Measurements from ENCODE around the gene NME1. TPM values are rescaled to one million over a fixed set of nuclear protein-coding genes. Genes with fewer than 3 reads are reported as not detected.

The NME1 gene
- 608 to 756 TPM (median 701 TPM) in 5 replicates for total RNA-seq (2022; extraction: Qiagen RNA extraction; ENCODE audit: low read depth)

GRCh38 chr17:51153210-51154072 is at the start of gene NME1:
Gene NME1 (plus strand): TSS chr17:51153559. CDS start chr17:51155655, 2,096 bp downstream.

DNA sequence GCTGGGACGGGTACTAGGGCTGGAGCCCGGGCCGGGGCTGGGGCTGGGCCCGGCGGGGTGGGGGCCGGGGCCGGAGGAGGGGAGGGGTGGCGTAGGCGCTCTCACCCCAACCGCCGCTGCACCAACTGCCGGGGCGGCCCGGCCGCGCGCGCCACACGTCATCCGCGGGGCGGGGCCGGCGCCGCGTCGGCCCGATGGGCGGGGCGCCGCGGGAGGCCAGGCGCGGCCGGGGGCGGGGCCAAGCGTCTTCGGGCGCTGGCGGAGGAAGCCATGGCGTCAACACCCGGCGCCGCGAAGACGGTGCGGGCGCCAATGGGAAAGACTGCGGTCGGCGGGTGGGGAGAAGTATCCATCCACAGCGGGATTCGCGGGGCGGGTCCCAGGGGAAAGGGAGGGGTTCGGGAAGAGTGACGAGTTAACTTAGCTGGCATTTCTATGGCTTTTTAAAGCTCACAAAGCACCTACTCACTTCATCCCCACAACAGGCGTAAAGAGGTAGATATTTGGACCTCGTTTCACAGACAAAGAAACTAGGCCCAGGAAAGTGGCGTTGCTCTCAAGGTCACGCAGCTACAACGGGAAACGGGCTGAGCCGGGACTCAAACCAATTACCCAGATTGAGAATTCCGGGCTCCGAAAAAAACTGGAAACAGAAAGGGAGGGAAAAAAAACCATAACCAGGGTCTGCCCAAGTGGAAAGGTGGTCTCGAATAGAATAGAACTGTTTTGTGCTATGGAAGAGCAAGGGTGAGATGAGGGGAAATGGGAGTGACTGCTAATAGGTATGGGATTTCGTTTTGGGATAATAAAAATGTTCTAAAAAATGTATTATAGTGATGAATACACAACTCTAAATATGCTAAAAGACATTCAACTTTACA is 32.4 kb upstream of the NME1 start, which contains the start of gene SPAG9:
TSS of gene SPAG9 (minus strand) at position 130 of the 881 bp plus-strand sequence. CDS start 212 bp downstream, outside the sequence.

DNA sequence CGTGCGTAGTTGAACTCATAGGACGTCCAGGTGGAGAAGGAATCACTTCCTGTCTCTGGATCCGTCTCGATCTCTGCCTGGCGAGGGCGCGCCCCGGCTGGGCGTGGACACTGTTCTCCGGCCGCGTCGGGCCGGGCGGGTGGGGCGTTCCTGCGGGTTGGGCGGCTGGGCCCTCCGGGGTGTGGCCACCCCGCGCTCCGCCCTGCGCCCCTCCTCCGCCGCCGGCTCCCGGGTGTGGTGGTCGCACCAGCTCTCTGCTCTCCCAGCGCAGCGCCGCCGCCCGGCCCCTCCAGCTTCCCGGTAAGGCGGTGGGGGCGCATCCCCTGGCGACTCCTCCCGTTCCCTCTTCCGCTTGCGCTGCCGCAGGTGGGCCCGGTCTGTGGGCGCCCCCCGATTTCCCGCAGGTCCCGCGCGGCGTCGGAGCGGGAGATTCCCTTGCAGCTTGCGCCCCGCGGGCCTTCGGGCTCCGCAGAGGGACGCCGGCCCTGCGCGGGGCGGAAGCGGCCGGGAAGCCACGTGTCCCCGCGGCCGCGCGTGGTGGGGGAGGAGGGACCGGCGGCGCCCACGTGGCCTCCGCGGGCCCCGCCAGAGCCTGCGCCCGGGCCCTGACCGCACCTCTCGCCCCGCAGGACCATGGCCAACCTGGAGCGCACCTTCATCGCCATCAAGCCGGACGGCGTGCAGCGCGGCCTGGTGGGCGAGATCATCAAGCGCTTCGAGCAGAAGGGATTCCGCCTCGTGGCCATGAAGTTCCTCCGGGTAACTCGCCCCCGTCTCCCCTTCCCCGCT is 13.0 kb downstream of the NME1 start, which contains the start of gene NME2:
TSS of gene NME2 (plus strand) at position 214 of the 789 bp plus-strand sequence. CDS start at position 634, 420 bp downstream.

Other genes starting within 250 kb of the NME1 start
- gene SPAG9, start 32.7 kb upstream of the NME1 start, total RNA-seq (2022; extraction: Qiagen RNA extraction; ENCODE audit: low read depth): 70.5 to 96.1 TPM (median 87.5 TPM) in 5 replicates
- 1,759 to 1,914 TPM (median 1,836 TPM) in 5 replicates for gene NME2, start 12.9 kb downstream of the NME1 start, total RNA-seq (2022; extraction: Qiagen RNA extraction; ENCODE audit: low read depth)
- gene MBTD1, start 106.5 kb downstream of the NME1 start, total RNA-seq (2022; extraction: Qiagen RNA extraction; ENCODE audit: low read depth): 3.7 to 6.1 TPM (median 5.7 TPM) in 5 replicates
- gene UTP18, start 107.0 kb downstream of the NME1 start, total RNA-seq (2022; extraction: Qiagen RNA extraction; ENCODE audit: low read depth): 74.5 to 80.1 TPM (median 75.4 TPM) in 5 replicates